Hepatocyte (in vitro differentiated cells): ENCODE data around the gene POLR2F.

Source experiments
- EZH2 ChIP-seq: fragments of 200-600 bp; sonication (generic); IDR thresholded peaks from 2 replicates; pipeline ENCODE4 v1.6.1; 2016; ENCODE audit warnings: antibody characterized with exemption, mild to moderate bottlenecking, borderline replicate concordance
- EZH2phosphoT487 ChIP-seq: fragments of 200-600 bp; sonication (generic); IDR thresholded peaks from one replicate; pipeline ENCODE4 v1.6.1; 2018; ENCODE audit warnings: antibody characterized with exemption, mild to moderate bottlenecking, low read depth, moderate library complexity; ENCODE audit not compliant: unreplicated experiment, severe bottlenecking
- TF ChIP-seq, protein P1 (sequence below): fragments of 200-600 bp; sonication (generic); IDR thresholded peaks from 2 replicates; pipeline ENCODE4 v1.5.1; 2016; ENCODE audit warnings: antibody characterized with exemption, mild to moderate bottlenecking; ENCODE audit not compliant: poor library complexity

DNA sequence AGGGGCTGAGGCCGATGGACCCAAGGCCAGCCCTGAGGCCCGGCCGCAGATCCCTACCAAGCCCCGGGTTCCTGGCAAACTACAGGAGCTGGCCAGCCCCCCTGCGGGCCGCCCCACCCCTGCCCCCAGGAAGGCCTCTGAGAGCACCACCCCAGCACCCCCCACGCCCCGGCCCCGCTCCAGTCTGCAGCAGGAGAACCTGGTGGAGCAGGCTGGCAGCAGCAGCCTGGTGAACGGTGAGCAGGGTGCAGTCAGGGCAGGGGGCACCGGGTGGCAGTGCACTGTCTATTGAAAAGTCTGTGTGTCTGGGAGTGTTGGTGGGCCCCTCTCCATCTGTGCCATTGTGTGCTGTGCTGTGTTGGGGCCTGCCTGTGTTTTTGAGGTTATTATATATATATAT is 31.3 kb upstream of the POLR2F start:
- TF ChIP-seq, protein P1, sequence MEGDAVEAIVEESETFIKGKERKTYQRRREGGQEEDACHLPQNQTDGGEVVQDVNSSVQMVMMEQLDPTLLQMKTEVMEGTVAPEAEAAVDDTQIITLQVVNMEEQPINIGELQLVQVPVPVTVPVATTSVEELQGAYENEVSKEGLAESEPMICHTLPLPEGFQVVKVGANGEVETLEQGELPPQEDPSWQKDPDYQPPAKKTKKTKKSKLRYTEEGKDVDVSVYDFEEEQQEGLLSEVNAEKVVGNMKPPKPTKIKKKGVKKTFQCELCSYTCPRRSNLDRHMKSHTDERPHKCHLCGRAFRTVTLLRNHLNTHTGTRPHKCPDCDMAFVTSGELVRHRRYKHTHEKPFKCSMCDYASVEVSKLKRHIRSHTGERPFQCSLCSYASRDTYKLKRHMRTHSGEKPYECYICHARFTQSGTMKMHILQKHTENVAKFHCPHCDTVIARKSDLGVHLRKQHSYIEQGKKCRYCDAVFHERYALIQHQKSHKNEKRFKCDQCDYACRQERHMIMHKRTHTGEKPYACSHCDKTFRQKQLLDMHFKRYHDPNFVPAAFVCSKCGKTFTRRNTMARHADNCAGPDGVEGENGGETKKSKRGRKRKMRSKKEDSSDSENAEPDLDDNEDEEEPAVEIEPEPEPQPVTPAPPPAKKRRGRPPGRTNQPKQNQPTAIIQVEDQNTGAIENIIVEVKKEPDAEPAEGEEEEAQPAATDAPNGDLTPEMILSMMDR, result no peak
- TF ChIP-seq EZH2 (no peak), EZH2phosphoT487 (no peak)
